ENCODE results near the gene TMEM132C.
A peak's percentile ranks its signal among the peaks of the same experiment; 100 is the strongest.
"Not testable (repeated sequence)": the region's sequence is repeated elsewhere in the genome, so short reads cannot be mapped to it uniquely, and the experiment has no call there.

Gene TMEM132C

GRCh38 chr12:128423205-128423604 lies 156.2 kb downstream of the TMEM132C start:
- no peak for DNase-seq

DNA sequence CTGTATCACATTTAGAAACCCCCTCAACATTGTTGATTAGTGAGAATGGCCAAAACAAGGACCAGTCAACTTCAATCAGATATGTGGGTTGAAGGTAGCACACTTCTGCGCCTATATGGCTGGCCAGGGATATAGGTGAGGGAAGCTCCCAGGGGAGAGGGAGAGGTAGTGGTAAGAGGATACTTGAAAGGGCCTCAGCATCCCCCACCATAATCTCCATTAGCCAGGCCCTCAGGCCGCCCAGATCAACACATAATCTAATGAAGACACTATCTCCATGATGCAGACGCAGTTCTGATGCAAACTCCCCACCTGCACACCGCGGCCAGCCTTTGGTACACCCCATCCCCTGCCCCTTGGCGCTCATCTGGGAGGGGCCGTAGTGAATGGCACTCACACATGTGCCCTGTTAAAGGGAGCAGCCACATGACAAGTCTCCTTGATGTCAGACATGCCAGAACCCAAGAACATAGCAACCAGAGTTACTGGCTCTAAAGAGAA lies 158.0 kb downstream of the TMEM132C start:
- no peak for DNase-seq

- DNase-seq: no peak
These were observed 158.8 kb downstream of the TMEM132C start for GRCh38 chr12:128425666-128426331.

DNA sequence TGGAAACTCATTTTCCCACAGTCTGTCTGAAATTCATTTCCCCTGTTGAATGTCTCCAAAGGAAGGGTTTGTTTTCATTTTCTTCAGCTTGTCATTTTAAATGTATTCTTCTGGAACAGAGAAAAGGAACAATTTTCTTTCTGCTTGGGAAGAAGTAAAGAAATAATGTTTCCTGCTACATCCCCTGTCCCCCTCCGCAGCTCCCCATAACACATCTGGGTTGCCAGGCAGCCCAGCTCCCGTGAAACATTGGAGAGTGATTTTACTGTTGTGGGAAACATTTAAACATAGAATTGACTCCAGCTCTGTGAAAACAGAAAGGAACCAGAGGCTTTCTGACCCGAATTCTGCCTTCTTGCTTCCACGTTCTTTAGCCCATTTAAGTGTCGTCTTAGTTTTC lies 159.5 kb downstream of the TMEM132C start:
- no peak for DNase-seq

DNA sequence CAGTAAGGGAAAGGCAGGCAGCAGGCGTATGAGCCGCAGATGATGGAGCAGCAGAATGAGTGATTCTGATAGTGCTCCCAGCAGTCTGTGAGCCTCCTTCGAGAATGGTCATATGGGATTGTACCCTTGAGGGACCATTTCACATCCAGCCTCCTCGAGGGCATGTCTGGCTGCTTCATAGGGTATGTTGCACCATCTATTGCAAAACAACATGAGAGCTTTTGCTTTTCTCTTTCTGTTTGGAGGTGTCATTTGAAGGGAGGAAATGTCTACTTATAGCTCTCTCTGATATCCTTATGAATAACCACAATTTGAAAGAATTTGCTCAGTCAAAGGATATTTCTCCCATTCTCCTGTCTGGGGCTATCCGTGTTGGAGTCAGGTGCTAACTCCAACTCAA lies 172.8 kb downstream of the TMEM132C start:
- DNase-seq: no peak

DNA sequence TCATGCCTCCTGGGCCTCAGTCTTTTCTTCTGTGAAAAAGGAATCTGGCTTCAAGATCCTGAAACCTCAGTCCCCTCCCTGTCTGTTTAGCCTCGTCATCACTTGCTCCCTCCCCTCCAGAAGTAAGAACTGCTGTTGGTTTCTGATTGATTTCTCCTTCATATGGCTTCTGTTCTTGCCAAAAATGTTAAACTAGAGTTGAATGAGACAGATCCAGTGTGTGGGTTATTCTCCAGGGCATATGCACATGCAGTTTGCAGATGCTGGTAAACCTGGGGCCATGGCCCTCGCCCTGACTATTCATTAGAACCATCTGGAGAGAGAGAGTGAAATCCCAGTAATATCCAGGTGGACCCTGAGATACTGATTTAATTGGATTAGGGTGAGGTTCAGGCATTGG lies 175.1 kb downstream of the TMEM132C start:
- DNase-seq: no peak

DNA sequence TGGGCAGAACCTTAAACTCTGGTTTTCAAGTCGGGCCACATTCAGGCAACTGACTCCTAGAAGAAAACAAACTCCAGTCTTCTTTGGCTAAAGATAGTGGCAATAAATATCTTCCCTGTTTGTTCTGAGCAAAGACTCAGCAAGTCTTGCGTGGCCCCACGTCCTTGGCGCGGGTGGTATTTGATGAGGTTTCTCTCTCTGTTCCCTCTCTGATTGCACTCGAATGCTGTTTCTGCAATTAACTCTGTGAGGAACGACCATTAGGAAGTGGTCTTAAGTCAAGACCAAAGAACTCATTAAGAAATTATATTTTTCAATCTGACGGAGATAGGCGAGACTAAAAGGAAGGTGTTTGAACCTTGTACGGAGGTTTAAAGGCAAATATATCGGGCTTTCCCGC lies 177.6 kb downstream of the TMEM132C start:
- no peak for DNase-seq

- no peak for DNase-seq
These were observed 178.6 kb downstream of the TMEM132C start for GRCh38 chr12:128445415-128446127.

DNA sequence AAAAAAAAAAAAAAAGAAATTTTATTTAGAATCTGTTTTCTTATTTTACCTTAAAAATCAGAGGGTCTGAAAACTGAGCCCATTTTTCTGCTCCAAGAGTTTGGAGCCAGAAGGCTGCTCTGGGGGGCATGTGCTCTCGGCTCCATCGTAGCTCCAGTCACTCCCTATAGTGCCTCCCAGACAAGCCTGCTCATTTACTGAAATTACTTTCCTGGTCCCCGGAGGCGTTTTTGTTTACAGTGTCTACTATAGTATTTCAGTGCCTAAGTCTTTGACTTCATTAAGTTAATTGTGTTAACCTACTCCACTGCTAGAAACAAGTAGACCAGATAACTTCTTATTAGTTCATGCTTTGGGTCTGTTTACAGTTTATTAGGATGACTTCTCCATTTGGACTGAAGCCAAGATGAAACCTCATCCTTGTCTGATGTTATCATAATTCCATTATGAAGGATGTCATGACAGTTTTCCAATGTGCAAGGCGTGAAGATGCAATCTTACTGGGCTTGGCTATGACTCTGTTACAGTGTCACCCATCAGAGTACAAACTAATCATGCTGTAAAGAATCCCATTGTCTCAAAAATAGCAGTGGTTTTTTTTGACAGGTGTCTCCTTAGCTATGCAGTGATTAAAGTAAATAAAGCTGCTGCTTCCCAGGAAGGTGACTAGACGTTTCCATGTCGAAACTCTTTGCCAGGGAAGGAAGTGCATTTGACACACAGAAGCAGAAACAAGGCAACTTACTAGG lies 182.3 kb downstream of the TMEM132C start:
- peak; percentile 89 for DNase-seq

- no peak for DNase-seq
These were observed 183.8 kb downstream of the TMEM132C start for GRCh38 chr12:128450810-128451209.

DNA sequence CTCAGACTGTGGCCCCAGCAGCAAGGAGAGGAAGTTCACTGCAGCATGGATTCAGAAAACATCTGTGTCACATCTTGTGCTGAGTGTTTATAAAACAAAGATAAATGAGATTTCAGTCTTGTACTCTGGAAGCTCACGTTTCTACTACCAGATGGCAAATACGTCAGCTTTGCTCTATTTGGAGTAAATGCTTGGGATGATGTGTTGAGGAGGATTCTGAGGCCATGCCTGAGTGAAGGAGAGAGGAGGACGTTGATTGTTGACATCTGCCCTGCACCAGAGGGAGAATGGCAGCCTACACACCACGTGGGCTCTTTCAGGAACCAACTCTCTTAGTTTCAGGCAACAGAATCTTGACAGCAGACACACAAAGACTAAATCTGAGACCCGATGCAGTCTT lies 188.9 kb downstream of the TMEM132C start:
- DNase-seq: peak; percentile 69

DNA sequence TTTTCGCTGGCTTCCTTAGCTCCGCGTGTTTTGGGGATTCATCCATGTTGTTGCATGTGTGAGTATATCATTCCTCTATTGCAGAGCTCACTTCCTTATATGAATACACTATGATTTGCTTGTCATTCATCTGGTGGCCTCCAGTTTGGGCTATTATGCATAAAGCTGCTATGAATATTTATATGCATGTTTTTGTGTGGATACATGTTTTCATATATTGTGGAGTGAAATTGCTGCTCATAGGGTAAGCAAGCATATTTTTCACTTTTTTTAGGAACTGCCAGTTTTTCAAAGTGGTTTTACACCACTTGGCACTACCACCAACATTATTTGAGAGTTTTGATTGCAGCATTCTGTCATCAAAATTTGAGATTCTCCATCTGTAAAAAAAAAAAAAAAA lies 190.0 kb downstream of the TMEM132C start:
- DNase-seq: no peak

- DNase-seq: no peak
These were observed 191.5 kb downstream of the TMEM132C start for GRCh38 chr12:128458301-128458974.

- DNase-seq: no peak
These were observed 192.1 kb downstream of the TMEM132C start for GRCh38 chr12:128459067-128459466.

GRCh38 chr12:128463881-128464280 lies 196.9 kb downstream of the TMEM132C start:
- no peak for DNase-seq

DNA sequence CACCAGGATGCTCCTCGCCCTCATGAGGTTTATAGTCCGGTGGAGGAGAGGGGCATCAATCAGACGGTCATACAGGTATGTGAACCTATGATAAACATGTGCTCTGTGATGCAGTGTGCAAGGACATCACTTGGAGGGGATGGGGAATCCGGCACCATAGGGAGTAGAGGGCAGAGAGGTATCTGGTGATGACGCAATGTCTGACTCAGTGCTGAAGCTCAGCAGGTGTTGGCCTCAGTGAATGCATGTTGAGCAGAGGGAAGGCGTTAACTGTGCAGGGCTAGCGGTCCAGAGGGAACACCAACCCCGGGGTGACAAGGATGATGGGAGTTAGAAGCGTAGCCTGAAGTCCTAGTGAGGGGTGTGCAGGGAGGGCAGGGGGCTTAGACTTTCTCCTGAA lies 200.9 kb downstream of the TMEM132C start:
- no peak for DNase-seq

GRCh38 chr12:128468926-128469325 lies 202.0 kb downstream of the TMEM132C start:
- no peak for DNase-seq

GRCh38 chr12:128471491-128471890 lies 204.5 kb downstream of the TMEM132C start:
- DNase-seq: no peak

GRCh38 chr12:128474916-128475315 lies 207.9 kb downstream of the TMEM132C start:
- DNase-seq: no peak

DNA sequence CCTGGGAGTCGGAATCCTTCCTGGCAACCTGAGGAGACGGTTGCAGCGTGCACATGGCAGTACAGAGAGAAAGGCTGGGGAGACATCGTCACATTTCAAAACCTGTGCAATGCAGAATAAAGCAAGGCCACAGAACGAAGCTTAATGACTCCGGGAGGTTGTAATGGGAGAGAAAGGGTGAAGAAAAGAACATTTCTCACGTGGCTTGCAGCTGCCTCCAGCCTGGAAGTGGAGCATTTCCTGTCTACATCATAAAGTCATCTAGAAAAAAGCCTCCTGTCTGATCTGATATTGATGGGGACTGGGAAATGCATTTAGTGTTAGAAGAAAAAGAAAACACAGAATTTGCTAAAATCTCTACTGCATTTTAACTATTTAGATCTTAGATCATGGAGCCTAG lies 209.3 kb downstream of the TMEM132C start:
- no peak for DNase-seq

GRCh38 chr12:128483526-128484255 lies 216.7 kb downstream of the TMEM132C start:
- no peak for DNase-seq

GRCh38 chr12:128497376-128497775 lies 230.4 kb downstream of the TMEM132C start:
- not testable (repeated sequence) for DNase-seq
